Transverse colon (tissue), 4 donors: ENCODE data around the gene GCAT.
"Not testable (repeated sequence)": the region's sequence is repeated elsewhere in the genome, so short reads cannot be mapped to it uniquely, and the experiment has no call there.

Experiments
- CTCF ChIP-seq, 5 experiments: fragments of 200-600 bp in 3 of 5; fragments of 450-650 bp in 2 of 5; sonication (generic) in 3 of 5; IDR thresholded peaks; 1 replicate in 2 of 5; 2 replicates in 3 of 5; pipeline ENCODE4 v1.5.1; 2016 to 2017; ENCODE audit warnings: antibody characterized with exemption in 5 of 5, inconsistent platforms in 3 of 5, mild to moderate bottlenecking in 2 of 5, moderate library complexity in 1 of 5
- EP300 ChIP-seq: sonication (generic); formaldehyde crosslinking; IDR thresholded peaks from one replicate; pipeline ENCODE4 v1.6.1; 2017; ENCODE audit warnings: antibody characterized with exemption, low read depth
- POLR2A ChIP-seq: fragments of 450-650 bp; IDR thresholded peaks from one replicate; pipeline ENCODE4 v1.6.1; 2016; ENCODE audit warnings: antibody characterized with exemption, mild to moderate bottlenecking, moderate library complexity
- POLR2AphosphoS5 ChIP-seq, 3 donors: sonication (generic); formaldehyde crosslinking; IDR thresholded peaks; one replicate each; pipeline ENCODE4 v1.6.1; 2016; ENCODE audit warnings: antibody characterized with exemption in 3 of 3

GRCh38 chr22:37799979-37800378, 7.8 kb upstream of the GCAT start:
- TF ChIP-seq CTCF (IDR thresholded peaks at IDR 0.05); POLR2AphosphoS5 (IDR thresholded peaks at IDR 0.05); EP300; POLR2A: not testable (repeated sequence)
